ENCODE measurements around the gene CD96.
A peak's percentile ranks its signal among the peaks of the same experiment; 100 is the strongest.

The CD96 gene

GRCh38 chr3:111594205-111594604, 52.2 kb downstream of the CD96 start:
- DNase-seq (ENCODE audit: low spot score): peak; percentile 75

GRCh38 chr3:111594781-111595180, 52.8 kb downstream of the CD96 start:
- no peak for DNase-seq (ENCODE audit: low spot score)

- no peak for DNase-seq (ENCODE audit: low spot score)
Observed at GRCh38 chr3:111595232-111595631, 53.2 kb downstream of the CD96 start, which contains the start of gene ZBED2. TSS of gene ZBED2 (minus strand) at chr3:111595346. CDS start at chr3:111594201, 1,145 bp downstream.

- DNase-seq (ENCODE audit: low spot score): no peak
Observed at GRCh38 chr3:111596328-111596727, 54.3 kb downstream of the CD96 start.

GRCh38 chr3:111598139-111598538, 56.1 kb downstream of the CD96 start:
- DNase-seq (ENCODE audit: low spot score): no peak

GRCh38 chr3:111598552-111598951, 56.6 kb downstream of the CD96 start:
- no peak for DNase-seq (ENCODE audit: low spot score)

GRCh38 chr3:111601810-111602209, 59.8 kb downstream of the CD96 start:
- no peak for DNase-seq (ENCODE audit: low spot score)

- no peak for DNase-seq (ENCODE audit: low spot score)
Observed at GRCh38 chr3:111603679-111604078, 61.7 kb downstream of the CD96 start.

- DNase-seq (ENCODE audit: low spot score): no peak
Observed at GRCh38 chr3:111604119-111604518, 62.1 kb downstream of the CD96 start.

- DNase-seq (ENCODE audit: low spot score): no peak
Observed at GRCh38 chr3:111605018-111605417, 63.0 kb downstream of the CD96 start.

GRCh38 chr3:111605493-111605892, 63.5 kb downstream of the CD96 start:
- no peak for DNase-seq (ENCODE audit: low spot score)

GRCh38 chr3:111607240-111607920, 65.4 kb downstream of the CD96 start:
- DNase-seq (ENCODE audit: low spot score): no peak

- no peak for DNase-seq (ENCODE audit: low spot score)
Observed at GRCh38 chr3:111608383-111608782, 66.4 kb downstream of the CD96 start.

- DNase-seq (ENCODE audit: low spot score): no peak
Observed at GRCh38 chr3:111609700-111610099, 67.7 kb downstream of the CD96 start.

GRCh38 chr3:111610189-111610588, 68.2 kb downstream of the CD96 start:
- DNase-seq (ENCODE audit: low spot score): no peak

- no peak for DNase-seq (ENCODE audit: low spot score)
Observed at GRCh38 chr3:111610612-111611054, 68.6 kb downstream of the CD96 start.

GRCh38 chr3:111613294-111613693, 71.3 kb downstream of the CD96 start:
- no peak for DNase-seq (ENCODE audit: low spot score)

- no peak for DNase-seq (ENCODE audit: low spot score)
Observed at GRCh38 chr3:111615880-111616279, 73.9 kb downstream of the CD96 start.

GRCh38 chr3:111616417-111617105, 74.6 kb downstream of the CD96 start:
- peak; percentile 16 for DNase-seq (ENCODE audit: low spot score)

- DNase-seq (ENCODE audit: low spot score): no peak
Observed at GRCh38 chr3:111617406-111617805, 75.4 kb downstream of the CD96 start.

GRCh38 chr3:111617912-111618601, 76.1 kb downstream of the CD96 start:
- DNase-seq (ENCODE audit: low spot score): no peak

GRCh38 chr3:111618945-111619344, 76.9 kb downstream of the CD96 start:
- no peak for DNase-seq (ENCODE audit: low spot score)

GRCh38 chr3:111619833-111620232, 77.8 kb downstream of the CD96 start:
- no peak for DNase-seq (ENCODE audit: low spot score)
